ENCODE measurements around the gene SOX6.

DNA sequence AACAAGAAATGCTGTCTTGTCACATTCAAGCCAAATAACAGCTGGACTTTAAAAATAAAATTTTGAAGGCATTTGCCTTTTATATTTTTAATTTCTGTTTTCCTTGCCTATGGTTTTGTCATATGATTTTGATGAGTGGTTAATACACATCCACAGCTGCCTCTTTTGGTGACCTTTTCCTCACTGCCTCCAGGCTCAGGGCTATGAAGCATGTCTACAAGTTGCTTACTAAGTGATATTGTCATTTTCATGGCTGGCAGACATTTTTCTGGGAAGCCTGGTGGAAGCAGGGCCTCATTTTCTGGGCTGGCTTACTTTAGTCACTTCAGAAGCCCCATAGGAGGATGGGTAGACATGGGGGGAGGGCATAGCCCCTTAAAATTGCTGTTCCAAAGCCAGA lies 344.9 kb downstream of the SOX6 start:
- TF ChIP-seq, protein P1, sequence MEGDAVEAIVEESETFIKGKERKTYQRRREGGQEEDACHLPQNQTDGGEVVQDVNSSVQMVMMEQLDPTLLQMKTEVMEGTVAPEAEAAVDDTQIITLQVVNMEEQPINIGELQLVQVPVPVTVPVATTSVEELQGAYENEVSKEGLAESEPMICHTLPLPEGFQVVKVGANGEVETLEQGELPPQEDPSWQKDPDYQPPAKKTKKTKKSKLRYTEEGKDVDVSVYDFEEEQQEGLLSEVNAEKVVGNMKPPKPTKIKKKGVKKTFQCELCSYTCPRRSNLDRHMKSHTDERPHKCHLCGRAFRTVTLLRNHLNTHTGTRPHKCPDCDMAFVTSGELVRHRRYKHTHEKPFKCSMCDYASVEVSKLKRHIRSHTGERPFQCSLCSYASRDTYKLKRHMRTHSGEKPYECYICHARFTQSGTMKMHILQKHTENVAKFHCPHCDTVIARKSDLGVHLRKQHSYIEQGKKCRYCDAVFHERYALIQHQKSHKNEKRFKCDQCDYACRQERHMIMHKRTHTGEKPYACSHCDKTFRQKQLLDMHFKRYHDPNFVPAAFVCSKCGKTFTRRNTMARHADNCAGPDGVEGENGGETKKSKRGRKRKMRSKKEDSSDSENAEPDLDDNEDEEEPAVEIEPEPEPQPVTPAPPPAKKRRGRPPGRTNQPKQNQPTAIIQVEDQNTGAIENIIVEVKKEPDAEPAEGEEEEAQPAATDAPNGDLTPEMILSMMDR (IDR thresholded peaks at IDR 0.05) = no peak
- TF ChIP-seq POLR2A (IDR thresholded peaks at IDR 0.05; ENCODE audit: low read depth) (no peak), EP300 (IDR thresholded peaks at IDR 0.05) (no peak), POLR2AphosphoS5 (IDR thresholded peaks at IDR 0.05) (no peak)

All from esophagus muscularis mucosa (tissue), 4 donors.